ENCODE results near the gene KBTBD4.

The KBTBD4 gene

DNA sequence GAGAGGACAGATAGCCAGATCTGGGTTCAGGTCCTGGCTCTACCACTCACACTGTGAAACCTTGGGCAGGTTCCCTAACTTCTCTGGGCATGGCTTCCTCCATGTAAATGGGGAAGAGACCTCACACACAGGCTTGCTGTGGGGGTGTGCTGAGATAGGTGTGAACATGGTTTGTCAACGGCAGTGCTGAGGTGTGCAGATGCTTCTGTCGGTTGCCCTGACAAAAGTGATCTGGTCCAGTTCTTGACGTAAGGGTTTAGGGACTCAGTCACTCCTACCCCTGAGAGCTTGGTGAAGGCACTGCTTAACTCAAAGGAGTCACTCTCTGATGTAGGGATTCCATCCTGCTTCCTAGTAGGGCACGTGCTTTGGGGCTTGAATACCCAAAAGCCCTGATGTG, 13.5 kb upstream of the KBTBD4 start:
- TF ChIP-seq, protein P1, sequence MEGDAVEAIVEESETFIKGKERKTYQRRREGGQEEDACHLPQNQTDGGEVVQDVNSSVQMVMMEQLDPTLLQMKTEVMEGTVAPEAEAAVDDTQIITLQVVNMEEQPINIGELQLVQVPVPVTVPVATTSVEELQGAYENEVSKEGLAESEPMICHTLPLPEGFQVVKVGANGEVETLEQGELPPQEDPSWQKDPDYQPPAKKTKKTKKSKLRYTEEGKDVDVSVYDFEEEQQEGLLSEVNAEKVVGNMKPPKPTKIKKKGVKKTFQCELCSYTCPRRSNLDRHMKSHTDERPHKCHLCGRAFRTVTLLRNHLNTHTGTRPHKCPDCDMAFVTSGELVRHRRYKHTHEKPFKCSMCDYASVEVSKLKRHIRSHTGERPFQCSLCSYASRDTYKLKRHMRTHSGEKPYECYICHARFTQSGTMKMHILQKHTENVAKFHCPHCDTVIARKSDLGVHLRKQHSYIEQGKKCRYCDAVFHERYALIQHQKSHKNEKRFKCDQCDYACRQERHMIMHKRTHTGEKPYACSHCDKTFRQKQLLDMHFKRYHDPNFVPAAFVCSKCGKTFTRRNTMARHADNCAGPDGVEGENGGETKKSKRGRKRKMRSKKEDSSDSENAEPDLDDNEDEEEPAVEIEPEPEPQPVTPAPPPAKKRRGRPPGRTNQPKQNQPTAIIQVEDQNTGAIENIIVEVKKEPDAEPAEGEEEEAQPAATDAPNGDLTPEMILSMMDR (IDR thresholded peaks at IDR 0.05; ENCODE audit: low read depth, low read length, missing control alignments) = no peak
- no peak overlapping the region for H3K4me3 ChIP-seq (replicated peaks; ENCODE audit: low read depth, low read length)

DNA sequence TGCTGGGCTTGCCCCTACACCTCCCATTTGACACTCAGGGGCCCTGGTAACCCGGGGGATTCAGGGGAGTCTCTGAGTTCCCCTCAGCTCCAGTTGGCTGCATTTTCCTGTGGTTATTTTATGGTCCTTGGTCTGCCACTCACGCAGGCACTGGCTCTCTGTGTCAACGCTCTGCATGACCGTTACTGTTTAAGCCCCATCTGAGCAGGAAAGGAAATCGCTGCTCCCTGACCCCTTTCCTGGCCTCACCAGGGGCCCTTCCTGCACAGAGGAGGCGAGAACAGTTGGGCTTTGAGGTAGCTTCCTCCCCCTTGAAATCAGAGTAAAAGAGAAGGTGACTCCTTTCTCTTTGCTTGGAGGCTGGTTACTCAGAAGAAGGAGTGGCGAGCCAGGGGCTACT, 13.0 kb upstream of the KBTBD4 start:
- TF ChIP-seq, protein P1 (IDR thresholded peaks at IDR 0.05; ENCODE audit: low read depth, low read length, missing control alignments) = no peak
- no peak overlapping the region for H3K4me3 ChIP-seq (replicated peaks; ENCODE audit: low read depth, low read length)
- no peak for DNase-seq (ENCODE audit: extremely low read depth, low read depth)

More for the DNA sequence above, 13.5 kb upstream of the KBTBD4 start:
- DNase-seq (ENCODE audit: extremely low read depth, low read depth) = no peak

DNA sequence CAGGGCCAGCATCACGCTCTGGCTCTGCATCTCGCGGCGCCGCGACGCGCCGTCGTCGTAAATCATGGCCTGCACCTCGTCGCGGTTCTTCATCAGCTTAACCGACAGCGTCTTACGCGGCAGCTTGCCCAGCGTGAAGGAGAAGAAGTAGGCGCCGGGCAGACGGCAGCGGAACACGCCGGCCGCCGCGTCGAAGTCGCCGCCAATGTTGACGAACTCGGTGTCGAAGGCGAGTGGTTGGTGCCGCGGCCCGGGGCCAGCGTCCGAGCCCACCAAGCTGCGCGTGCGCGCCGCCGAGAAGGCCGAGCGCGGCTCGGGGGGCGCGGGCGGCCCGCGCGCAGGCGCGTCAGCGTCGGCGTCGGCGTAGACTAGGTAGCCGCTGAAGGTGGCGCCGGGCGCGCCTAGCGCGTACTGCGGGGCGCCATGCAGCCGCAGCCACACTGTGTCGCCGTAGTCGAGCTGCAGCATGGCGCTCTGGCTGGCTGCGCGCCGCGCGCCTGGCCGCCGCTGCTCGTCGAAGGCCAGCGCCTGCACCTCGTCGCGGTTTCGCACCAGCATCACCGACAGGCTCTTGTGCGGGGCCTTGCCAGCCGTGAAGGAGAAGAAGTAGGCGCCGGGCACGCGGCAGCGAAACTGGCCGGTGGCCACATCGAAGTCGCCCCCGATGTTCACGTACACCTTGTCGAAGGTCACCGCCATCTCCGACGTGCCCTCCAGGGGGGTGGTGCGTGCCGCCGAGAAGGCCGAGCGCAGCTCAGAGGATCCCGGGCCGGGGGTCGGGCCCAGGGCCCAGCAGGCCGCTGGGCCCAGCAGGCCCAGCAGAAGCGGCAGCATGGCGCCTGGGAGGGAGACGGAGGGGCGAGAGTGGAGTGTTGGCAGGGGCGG, 11.4 kb upstream of the KBTBD4 start:
- TF ChIP-seq, protein P1 (IDR thresholded peaks at IDR 0.05; ENCODE audit: low read depth, low read length, missing control alignments) = no peak
- peak overlapping the region; percentile 19 for H3K4me3 ChIP-seq (replicated peaks; ENCODE audit: low read depth, low read length)
- no peak for DNase-seq (ENCODE audit: extremely low read depth, low read depth)

DNA sequence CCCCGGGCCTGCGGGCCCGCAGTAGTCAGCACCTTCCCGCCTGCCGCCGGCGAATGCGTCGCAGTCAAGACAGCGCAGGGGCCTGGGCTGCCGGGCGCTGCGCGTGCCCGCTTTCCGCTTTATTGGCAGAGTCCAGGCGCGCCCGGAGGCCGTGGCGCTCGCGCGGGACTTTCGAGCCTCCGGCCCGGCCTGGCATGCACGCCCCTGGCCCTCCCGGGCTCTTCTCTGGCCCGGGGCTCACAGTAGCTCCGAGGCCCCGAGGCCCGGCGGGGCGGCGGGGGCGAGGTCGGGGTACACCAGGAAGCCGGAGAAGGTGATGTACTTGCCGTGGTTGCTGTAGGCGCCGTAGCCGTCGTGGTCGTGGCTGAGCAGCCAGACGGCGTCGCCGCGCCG, 10.8 kb upstream of the KBTBD4 start:
- TF ChIP-seq, protein P1 (IDR thresholded peaks at IDR 0.05; ENCODE audit: low read depth, low read length, missing control alignments) = no peak
- peak overlapping the region; percentile 19 for H3K4me3 ChIP-seq (replicated peaks; ENCODE audit: low read depth, low read length)
- no peak for DNase-seq (ENCODE audit: extremely low read depth, low read depth)

DNA sequence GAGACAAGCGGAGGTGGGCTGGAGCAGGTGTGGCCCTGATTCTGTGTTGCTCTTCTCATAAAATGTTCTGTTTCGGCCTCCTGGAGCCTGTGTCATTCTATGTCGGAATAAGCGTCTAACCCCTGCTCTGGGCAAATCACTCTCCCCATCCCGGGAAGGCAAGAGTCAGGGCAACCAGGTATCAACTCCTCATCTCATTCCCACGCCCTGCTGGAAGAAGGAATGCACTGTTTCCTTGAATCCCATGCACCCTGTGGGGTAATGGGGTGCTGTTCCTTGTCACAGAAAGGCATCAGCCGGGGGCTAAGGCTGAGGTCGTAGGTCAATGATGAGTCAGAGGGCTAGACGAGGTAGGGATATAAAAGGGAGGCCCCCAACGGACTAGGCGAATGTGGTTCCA, 10.3 kb upstream of the KBTBD4 start:
- no peak overlapping the region for H3K4me3 ChIP-seq (replicated peaks; ENCODE audit: low read depth, low read length)
- TF ChIP-seq, protein P1 (IDR thresholded peaks at IDR 0.05; ENCODE audit: low read depth, low read length, missing control alignments) = no peak
- no peak for DNase-seq (ENCODE audit: extremely low read depth, low read depth)

DNA sequence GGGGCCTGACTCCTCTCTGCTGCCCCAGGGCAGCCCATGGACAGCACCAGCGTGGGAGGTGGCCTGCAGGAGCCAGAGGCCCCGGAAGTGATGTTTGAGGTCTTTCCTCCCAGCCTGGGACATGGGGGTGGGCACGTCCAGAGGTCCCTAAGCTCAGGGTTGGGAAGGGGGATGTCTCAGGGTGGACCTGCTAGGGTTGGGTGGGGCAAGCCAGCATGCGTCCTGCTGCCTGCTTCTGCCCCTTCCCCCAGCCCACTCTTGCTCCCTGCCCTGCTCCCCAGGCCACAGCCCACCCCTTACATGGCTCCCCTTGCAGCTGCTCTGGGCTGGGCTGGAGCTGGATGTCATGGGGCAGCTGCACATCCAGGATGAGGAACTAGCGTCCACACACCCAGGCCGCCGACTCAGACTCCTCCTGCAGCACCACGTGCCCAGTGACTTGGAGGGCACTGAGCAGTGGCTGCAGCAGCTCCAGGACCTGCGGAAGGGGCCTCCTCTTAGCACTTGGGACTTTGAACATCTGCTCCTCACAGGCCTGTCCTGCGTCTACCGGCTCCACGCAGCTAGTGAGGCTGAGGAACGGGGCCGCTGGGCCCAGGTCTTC, 9.1 kb upstream of the KBTBD4 start:
- no peak overlapping the region for H3K4me3 ChIP-seq (replicated peaks; ENCODE audit: low read depth, low read length)
- TF ChIP-seq, protein P1 (IDR thresholded peaks at IDR 0.05; ENCODE audit: low read depth, low read length, missing control alignments) = no peak
- DNase-seq (ENCODE audit: extremely low read depth, low read depth) = no peak
